HG03039 (cell line): ENCODE measurements around the gene HSPA14.
"Not testable (repeated sequence)": the region's sequence is repeated elsewhere in the genome, so short reads cannot be mapped to it uniquely, and the experiment has no call there.

ENCODE experiments used
- ATAC-seq: cut with Tn5 transposase; IDR thresholded peaks from one replicate; pipeline ENCODE4 v1.9.1; 2021; ENCODE audit warnings: mild to moderate bottlenecking, moderate library complexity; ENCODE audit not compliant: unreplicated experiment

The HSPA14 gene

GRCh38 chr10:14837757-14838581, at the start of gene HSPA14, which contains the start of the genes CDNF and MSANTD7:
Gene HSPA14 (plus strand): TSS chr10:14838306. CDS start chr10:14838403, 97 bp downstream.
Gene CDNF (minus strand): TSS chr10:14838037. CDS start chr10:14837946, 91 bp downstream.
Gene MSANTD7 (plus strand): TSS chr10:14838306. CDS start chr10:14842285, 3,979 bp downstream.
- peak; percentile 93 for ATAC-seq

DNA sequence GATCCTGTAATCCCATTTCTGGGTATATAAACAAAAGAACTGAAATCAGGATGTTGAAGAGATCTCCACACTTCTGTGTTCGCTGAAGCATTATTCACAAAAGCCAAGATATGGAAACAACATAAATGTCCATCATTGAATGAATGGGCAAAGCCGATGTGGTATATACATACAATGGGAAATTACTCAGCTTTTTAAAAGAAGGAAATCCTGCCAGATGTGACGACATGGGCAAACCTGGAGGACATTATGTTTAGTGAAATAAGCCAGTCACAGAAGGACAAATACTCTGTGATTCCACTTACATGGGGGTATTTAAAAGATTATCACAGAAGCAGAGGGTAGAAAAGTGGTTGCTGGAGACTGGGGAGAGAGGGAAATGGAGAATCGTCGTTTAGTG, 39.5 kb upstream of the HSPA14 start:
- ATAC-seq = no peak

DNA sequence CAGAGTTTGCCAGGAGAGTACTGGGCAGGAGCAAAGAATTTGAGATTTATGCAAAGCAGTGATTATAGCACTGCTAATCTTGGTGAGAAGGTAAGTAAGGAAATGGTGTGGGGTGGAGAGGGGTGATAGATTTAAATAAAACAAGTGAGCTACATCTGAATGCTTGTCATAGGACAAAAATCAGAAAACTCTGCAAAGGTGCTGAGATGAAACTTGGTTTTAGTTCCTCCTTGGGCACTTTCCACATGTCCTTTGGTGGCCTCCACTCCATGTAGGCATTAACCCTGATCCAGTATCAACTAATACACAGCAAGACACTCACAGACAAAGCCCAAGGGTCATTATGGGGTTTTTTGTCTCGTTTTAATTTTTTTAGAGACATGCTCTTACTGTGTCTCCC, 37.7 kb upstream of the HSPA14 start:
- no peak for ATAC-seq

DNA sequence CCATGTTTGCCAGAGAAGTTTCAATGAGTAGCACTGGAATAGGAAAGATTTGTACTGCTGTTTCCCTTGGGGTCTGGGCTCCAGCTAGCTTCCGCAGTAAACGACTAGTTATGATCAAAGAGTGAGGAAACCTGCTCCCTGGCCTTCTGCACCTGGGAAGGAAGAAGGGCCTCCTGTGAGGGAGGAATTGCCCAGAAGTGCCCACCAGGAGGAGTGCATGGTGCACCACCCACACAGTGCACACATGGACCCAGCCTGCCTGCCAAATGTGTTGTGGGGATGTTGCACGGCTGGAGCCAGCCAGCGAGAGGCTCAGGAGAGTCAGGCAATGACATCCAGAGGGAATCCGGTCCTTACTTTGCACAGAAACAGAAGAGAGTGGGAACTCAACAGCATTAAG, 36.4 kb upstream of the HSPA14 start:
- no peak for ATAC-seq

GRCh38 chr10:14803827-14804226, 34.3 kb upstream of the HSPA14 start:
- no peak for ATAC-seq

DNA sequence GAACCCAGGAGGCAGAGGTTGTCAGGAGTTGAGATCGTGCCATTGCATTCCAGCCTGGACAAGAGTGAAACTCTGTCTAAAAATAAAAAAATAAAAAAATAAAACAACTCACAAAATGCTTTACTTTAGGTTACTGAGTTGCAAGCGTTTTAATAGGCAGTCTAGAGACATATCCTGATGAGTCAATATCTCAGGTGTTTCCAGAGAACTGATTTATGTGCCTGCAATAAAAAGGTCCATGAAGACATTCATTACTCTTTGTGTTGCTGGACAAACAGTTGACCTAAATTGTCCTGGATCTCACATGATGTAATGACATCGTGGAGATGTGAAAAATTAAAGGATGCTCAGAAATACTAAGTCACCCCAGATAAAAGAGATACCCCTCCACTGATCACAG, 31.8 kb upstream of the HSPA14 start:
- ATAC-seq = no peak

- no peak for ATAC-seq
These were observed 26.8 kb upstream of the HSPA14 start for GRCh38 chr10:14810969-14811953.

GRCh38 chr10:14812271-14812670, 25.8 kb upstream of the HSPA14 start:
- no peak for ATAC-seq

DNA sequence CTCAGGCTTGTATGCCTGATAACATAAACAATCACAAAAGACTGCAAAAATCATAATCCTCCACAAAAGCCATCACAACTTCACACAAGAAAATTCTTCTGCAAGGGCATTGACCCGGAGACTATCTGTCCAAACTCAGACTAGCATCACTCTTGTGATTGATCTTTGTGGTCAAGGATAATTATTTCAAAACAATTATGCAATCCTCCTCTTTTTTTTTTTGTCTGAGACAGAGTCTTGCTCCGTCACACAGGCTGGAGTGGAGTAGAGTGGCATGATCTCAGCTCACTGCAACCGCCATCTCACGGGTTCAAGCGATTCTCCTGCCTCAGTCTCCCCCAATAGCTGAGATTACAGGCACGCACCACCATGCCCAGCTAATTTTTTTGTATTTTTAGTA, 22.4 kb upstream of the HSPA14 start:
- ATAC-seq = no peak

DNA sequence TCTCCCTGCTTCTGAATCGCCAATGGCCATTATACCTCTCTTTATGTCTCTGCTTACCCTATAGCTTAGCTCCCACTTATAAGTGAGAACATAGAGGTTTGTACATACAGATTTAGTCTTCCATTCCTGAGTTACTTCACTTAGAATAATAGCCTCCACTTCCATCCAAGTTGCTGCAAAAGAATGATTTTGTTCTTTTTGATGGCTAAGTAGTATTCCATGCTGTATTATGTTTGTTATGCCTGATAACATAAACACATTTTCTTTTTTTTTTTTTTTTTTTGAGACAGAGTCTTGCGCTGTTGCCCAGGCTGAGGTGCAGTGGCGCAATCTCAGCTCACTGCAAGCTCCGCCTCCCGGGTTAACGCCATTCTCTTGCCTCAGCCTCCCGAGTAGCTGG, 21.4 kb upstream of the HSPA14 start:
- not testable (repeated sequence) for ATAC-seq

- no peak for ATAC-seq
These were observed 17.9 kb upstream of the HSPA14 start for GRCh38 chr10:14820010-14820774.

DNA sequence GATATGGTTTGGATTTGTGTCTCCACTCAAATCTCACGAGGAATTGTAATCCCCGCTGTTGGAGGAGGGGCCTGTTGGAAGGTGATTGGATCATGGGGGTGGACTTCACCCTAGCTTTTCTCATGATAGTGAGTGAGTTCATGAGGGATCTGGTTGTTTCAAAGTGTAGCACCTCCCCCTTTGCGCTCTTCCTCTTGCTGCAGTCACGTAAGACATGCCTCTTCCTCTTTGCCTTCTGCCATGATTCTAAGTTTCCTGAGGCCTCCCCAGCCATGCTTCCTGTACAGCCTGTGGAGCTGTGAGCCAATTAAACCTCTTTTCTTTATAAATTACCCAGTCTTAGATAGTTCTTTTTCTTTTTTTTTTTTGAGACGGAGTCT, 17.3 kb upstream of the HSPA14 start:
- no peak for ATAC-seq

- no peak for ATAC-seq
These were observed 16.3 kb upstream of the HSPA14 start for GRCh38 chr10:14821635-14822375.

- no peak for ATAC-seq
These were observed 15.0 kb upstream of the HSPA14 start for GRCh38 chr10:14822879-14823755.

GRCh38 chr10:14823966-14824365, 14.1 kb upstream of the HSPA14 start:
- ATAC-seq = no peak

DNA sequence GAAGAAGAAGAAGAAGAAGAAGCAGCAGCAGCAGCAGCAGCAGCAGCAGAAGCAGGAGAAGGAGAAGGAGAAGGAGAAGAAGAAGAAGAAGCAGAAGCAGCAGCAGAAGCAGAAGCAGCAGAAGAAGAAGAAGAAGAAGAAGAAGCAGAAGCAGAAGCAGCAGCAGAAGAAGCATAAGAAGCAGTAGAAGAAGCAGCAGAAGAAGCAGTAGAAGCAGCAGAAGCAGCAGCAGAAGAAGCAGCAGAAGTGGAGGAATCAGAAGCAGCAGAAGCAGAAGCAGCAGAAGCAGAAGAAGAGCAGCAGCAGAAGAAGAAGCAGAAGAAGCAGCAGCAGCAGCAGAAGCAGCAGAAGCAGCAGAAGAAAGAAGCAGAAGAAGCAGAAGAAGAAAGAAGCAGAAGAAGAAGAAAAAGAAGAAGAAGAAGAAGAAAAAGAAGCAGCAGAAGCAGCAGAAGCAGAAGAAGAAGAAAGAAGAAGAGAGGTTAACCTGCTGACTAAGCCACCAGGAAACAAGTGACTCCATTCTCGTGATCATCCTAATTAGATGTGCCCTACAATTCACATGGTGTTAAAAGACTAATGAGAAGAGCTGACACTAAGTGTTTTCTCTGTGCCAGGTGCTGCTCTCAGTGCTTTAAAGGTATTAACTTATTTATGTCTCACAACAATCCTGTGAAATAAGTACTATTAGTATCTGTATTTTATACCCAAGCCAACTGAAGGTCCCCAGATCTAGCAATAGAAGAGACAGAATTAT, 11.9 kb upstream of the HSPA14 start:
- no peak for ATAC-seq

GRCh38 chr10:14833106-14833505, 5.0 kb upstream of the HSPA14 start:
- ATAC-seq = no peak

- no peak for ATAC-seq
These were observed 1.9 kb upstream of the HSPA14 start for GRCh38 chr10:14836208-14836607.
